HG02678 (cell line): ENCODE data around the gene TMEM238.
"Not testable (repeated sequence)": the region's sequence is repeated elsewhere in the genome, so short reads cannot be mapped to it uniquely, and the experiment has no call there.

Source experiments
- ATAC-seq: cut with Tn5 transposase; IDR thresholded peaks from one replicate; pipeline ENCODE4 v1.9.1; 2021; ENCODE audit warnings: mild to moderate bottlenecking, moderate library complexity; ENCODE audit not compliant: unreplicated experiment

TMEM238 gene

GRCh38 chr19:55402509-55402908 is 18.4 kb upstream of the TMEM238 start:
- no peak for ATAC-seq

- not testable (repeated sequence) for ATAC-seq
Observed at GRCh38 chr19:55401390-55401789, 17.3 kb upstream of the TMEM238 start.

GRCh38 chr19:55400281-55401087 is 16.4 kb upstream of the TMEM238 start:
- no peak for ATAC-seq

GRCh38 chr19:55398200-55398925 is 14.3 kb upstream of the TMEM238 start:
- ATAC-seq: no peak

- no peak for ATAC-seq
Observed at GRCh38 chr19:55392820-55393761, 9.0 kb upstream of the TMEM238 start.

GRCh38 chr19:55391702-55392615 is 7.9 kb upstream of the TMEM238 start:
- no peak for ATAC-seq

GRCh38 chr19:55391191-55391670 is 7.1 kb upstream of the TMEM238 start:
- no peak for ATAC-seq

- ATAC-seq: no peak
Observed at GRCh38 chr19:55390461-55390880, 6.4 kb upstream of the TMEM238 start.

GRCh38 chr19:55389386-55390317 is 5.6 kb upstream of the TMEM238 start:
- ATAC-seq: no peak

- ATAC-seq: no peak
Observed at GRCh38 chr19:55387736-55388497, 3.8 kb upstream of the TMEM238 start.

GRCh38 chr19:55386493-55386971 is 2.4 kb upstream of the TMEM238 start:
- no peak for ATAC-seq

- ATAC-seq: peak; percentile 65
Observed at GRCh38 chr19:55385724-55386492, 1.8 kb upstream of the TMEM238 start, which contains the start of gene RPL28. Gene RPL28, plus strand, starts transcription at chr19:55385932. Its CDS starts 426 bp downstream, at chr19:55386358.

- ATAC-seq: peak; percentile 50
Observed at GRCh38 chr19:55384920-55385723, 1.0 kb upstream of the TMEM238 start.

- ATAC-seq: no peak
Observed at GRCh38 chr19:55383279-55384130, 587 bp downstream of the TMEM238 start.

- no peak for ATAC-seq
Observed at GRCh38 chr19:55382522-55383054, 1.5 kb downstream of the TMEM238 start.
